NCI-H2081 (cell line): ENCODE results near the gene RBM25.
"Not testable (repeated sequence)": the region's sequence is repeated elsewhere in the genome, so short reads cannot be mapped to it uniquely, and the experiment has no call there.

Experiments used
- DNase-seq, 2 experiments: peaks; one replicate each; lab custom pipeline; 2025; lab: John Stamatoyannopoulos, UW

The RBM25 gene

DNA sequence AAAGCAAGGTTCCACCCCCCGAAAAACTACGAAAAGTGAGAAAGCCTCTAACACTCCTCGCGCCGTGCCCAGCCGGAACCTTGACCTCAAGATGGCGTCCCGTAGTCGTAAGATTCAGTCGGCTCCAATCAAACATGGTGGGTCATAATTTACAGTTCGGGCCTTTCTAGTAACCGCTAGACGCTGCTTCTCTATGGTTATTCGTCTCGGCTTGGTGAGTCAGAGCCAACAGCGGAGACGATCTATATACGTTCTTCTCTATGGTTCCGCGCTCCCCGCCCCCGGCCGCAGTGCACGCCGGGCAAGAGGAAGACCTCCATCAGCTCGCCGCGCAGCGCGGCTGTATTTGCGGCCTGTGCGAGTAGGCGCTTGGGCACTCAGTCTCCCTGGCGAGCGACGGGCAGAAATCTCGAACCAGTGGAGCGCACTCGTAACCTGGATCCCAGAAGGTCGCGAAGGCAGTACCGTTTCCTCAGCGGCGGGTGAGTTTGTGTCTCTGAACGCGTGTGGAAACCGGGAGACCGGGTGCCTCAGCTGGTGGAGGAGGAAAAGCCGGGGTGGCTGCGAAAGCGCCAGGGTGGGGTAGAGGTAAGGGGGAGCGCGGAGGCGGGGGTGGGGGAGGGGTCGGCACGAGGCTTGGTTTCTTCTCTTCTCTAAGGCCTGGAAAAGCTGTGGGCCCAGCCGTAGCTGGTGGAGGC, at the start of gene RBM25:
Gene RBM25 (plus strand): TSS at position 311 of the 698 bp plus-strand sequence. CDS start 13,108 bp downstream, outside the sequence.
- DNase-seq = peak; percentile 96 to 99

DNA sequence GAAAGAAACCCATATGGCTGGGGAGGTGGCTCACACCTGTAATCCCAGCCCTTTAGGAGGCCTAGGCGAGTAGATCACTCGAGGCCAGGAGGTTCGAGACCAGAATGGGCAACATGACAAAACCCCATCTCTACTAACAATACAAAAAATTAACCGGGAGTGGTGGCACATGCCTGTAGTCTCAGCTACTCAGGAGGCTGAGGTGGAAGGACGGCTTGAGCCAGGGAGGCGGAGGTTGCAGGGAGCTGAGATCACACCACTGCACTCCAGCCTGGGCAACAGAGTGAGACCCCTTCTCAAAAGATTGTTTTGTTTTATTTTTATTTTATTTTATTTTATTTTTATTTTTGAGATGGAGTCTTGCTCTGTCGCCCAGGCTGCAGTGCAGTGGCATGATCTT, 47.1 kb upstream of the RBM25 start:
- not testable (repeated sequence) for DNase-seq

DNA sequence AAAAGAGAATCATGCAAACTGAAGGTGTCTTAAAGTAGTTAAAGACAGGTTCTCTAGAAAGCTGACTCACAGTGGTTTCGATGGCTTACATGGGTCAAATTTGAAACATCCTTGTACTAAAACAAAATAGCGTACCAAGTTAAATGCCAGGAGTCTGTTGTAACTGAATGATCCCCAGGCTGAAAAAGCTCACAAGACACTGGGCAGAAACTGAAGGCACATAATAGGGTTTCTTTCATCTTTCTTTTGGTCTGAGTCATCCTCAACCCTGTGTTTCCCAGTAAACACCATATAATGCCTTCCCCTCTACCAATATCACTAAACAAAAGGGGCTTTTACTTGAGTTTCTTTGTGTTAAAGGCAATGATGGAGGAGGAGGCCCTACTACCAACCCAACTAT, 44.2 kb upstream of the RBM25 start:
- DNase-seq = no peak

DNA sequence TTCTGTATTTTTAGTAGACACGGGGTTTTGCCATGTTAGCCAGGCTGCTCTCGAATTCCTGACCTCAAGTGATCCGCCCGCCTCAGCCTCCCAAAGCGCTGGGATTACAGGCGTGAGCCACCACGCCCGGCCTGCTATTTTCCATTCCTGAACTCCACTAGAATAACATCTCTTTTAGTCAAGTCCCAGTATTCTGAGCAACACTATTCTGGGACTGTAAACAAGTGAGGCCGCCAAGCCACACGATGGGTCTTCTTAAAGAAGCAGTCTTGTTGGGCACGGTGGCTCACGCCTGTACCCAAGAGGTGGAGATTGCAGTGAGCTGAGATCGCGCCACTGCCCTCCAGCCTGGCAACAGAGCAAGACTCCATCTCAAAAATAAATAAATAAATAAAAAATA, 42.8 kb upstream of the RBM25 start:
- DNase-seq = not testable (repeated sequence)

DNA sequence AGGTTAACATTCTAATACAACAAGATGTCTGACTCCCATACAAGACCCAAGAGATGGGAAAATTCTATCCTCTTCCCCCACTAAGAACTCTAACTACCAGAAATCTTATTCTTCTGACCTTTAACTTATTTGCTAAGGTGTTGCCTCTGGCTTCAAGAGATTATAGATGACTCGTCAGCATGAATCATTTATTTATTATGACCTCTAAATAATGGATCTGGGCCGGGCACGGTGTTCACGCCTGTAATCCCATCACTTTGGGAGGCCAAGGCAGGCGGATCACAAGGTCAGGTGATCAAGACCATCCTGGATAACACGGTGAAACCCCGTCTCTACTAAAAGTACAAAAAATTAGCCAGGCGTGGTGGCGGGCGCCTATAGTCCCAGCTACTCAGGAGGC, 42.3 kb upstream of the RBM25 start:
- DNase-seq = not testable (repeated sequence)

DNA sequence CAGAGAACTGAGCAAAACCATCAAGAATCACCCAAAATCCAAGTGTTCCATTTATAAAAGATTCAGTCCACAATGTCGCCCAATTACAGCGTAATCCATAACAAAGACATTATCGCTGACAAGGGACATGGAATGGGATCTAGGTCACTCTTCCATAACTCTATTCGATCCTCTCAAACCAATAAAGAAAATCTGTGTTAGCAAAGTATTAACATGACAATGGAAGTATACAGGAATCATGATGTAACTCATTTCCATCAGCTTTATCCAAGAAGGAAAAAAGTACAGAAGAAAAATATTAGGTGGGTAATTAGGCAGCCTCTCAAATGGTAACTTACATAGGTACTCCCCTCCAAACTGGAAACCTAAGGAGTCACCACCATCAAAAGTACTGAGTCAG, 36.3 kb upstream of the RBM25 start:
- no peak for DNase-seq

DNA sequence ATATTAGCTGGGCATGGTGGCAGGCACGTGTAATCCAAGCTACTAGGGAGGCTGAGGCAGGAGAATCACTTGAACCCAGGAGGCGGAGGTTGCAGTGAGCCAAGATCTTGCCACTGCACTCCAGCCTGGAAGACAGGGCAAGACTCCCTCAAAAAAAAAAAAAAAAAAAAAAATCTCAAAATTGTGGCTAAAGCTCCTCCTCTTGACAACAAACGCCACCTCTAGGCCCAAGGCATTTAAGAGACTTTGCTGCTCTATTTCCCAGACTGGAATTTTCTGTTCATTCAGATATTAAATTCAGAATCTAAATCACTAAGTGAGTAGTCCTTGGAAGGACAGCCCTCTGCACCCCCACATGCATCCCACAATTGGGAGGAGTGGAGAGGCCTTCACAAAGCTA, 32.8 kb upstream of the RBM25 start:
- DNase-seq = no peak

DNA sequence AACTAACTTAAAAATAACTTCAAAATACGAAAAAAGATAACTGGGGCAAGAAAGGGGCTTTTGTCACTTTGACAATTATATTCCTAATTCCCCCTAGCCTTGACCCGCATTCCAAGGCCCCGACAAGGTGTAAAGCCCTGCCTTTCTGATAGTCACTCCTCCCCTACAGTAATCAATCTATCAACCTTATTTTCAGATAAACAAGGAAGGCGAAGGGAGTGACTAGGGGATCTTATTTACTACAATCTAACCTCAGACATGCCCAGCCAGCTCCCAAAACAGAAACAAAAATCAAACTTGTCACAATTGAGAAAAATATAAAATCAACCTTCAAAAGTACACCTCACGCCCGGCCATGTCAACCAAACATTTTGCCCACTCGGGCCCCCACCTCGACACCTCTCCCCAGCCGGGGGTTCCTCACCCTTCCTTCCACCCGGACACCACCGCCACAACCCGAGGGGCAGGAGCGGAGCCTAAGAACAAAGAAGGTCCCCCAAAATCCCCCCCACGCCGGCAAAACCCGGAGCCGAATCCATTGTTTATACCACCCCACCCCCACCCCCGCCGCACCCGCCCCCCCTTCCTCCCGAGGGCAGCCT, 32.0 kb upstream of the RBM25 start:
- no peak for DNase-seq

DNA sequence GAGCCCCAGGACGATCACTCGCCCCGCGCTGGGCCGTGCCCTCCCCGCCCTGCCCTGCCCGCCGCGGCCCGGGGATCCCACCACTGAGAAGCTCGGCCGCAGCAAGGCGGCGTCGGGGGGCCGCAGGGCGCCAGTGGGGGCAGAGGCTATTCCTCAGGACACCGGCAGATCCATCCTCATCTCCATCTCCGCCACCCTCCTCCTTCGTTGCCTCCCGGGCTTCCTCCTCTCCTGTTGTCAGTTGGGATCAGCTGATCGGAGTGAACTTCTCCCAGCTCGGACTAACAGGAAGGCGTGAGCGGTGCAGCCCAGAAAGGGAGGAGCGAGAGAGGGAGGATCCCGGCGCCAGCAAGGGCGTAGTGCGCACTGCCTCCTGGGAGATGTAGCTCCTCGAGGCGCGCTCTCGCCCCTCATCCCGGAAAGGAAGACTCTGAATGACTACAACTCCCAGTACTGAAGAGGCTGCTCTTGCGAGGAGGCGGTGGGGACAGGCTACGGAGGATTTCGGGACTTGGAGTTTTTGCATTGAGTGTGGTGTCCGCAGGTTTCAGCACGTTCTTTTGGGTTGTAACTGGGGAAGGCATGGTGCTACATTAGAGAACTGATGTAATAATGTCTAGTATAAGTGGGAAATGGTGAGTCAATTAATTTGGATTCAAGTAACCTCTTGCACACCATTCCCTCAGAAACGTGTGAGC, 31.3 kb upstream of the RBM25 start, which contains the start of gene ZFYVE1:
Gene ZFYVE1 (minus strand): TSS at position 262 of the 698 bp plus-strand sequence. CDS start 2,598 bp downstream, outside the sequence.
- peak; percentile 96 to 98 for DNase-seq

DNA sequence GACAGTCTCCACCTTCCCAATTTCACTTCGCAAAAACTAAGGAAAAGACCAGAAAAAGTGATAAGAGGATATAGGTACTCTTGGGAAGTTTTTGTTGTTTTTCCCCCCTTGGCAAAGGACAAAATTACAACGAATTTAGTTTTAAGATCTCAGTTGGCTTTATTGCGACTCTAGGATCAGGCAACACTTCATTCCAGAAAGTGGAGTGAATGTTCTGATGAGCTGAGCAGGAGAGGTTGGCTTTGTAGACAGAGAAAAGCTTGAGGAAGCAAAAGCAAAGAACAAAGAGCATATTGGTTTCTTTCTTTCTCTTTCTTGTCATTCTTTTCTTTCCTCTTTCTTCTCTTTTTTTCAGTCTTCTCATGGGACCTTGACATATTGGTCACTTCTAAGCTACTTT, 30.8 kb upstream of the RBM25 start:
- no peak for DNase-seq

DNA sequence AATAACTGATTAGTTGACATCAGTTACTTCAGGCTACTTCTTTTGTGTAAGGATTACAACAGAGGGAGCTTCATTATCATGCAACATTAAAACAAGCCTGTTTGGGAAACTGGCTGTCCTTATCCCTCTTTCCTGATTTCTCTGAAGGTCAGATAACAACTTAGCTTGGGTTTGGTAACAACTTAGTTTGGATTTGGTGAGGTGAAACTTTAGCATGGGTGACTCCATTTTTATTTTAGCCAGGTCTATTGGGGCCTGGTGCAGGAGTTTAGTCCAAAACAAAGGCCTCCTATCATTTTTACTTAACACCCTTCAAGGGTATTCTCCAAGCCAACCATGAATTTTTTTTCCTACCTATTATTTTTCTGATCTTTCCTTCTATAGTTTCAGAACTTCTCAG, 30.4 kb upstream of the RBM25 start:
- no peak for DNase-seq

DNA sequence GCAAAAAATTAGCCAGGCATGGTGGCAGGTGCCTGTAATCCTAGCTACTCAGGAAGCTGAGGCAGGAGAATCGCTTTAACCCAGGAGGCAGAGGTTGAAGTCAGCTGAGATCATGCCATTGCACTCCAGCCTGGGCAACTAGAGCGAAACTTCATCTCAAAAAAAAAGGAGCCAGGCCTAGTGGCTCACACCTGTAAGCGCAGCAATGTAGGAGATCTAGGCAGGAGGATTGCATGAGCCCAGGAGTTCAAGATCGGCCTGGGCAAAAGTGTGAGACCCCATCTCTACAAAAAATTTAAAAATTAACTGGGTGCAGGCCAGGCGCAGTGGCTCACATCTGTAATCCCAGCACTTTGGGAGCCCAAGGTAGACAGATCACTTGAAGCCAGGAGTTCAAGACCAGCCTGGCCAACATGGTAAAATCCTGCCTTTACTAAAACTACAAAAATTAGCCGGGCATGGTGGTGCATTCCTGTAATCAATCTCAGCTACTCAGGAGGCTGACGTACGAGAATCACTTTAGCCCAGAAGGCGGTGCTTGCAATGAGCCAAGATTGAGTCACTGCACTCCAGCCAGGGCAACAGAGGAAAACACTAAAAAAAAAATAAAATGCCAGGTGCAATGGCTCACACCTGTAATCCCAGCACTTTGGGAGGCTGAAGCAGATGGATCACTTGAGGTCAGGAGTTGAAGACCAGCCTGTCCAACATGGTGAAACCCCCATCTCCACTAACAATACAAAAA, 21.5 kb upstream of the RBM25 start:
- DNase-seq = not testable (repeated sequence)

DNA sequence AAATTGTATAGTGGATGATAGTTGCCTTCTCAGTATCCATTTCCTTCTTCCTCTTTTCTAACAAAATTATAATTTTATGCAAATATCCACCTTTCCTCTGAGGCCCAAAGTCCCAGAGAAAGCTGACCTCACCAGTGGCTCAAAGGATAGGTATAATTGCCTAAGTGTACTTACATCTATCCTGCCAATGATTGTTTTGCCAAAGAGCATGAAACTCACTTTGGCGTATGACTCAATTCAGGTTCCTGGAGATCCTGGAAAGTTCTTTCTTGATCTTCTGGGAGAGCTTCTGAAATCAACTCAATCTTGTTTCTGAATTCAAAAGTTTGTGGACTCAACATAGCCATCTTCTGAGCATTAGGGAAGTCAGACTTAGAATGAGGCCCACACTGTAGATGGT, 10.5 kb upstream of the RBM25 start:
- DNase-seq = no peak

DNA sequence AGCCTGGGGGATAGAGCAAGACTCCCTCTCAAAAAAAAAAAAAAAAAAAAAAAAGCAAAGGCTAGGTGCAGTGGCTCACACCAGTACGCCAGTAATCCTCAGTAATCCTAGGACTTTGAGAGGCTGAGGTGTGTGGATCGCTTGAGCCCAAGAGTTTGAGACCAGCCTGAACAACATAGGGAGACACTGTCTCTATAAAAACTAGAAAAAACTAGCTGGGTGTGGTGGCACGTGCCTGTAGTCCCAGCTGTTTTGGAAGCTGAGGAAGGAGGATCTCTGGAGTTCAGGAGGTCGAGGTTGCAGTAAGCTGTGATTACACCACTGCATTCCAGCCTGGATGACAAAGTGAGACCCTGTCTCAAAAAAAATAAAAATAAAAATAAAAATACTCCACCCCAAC, 8.9 kb upstream of the RBM25 start:
- DNase-seq = no peak

DNA sequence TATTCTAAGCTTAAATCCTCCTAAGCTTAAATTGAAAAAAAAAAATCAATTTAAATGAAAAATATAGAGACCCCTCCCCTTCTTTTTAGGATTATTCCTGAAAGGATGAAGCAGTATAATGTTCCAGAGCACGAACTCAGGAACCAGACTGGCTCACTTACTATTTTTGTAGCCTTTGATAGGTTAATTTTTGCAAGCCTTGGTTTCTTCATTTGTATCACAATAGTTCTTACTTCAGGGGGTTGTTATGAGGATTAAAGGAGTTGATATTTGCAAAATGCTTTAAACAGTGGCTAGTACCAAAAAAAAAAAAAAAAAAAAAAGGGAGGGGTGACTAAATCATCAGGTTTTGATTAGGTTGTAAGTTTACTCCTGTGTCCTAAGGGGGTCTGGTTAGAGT, 3.1 kb upstream of the RBM25 start:
- DNase-seq = no peak

DNA sequence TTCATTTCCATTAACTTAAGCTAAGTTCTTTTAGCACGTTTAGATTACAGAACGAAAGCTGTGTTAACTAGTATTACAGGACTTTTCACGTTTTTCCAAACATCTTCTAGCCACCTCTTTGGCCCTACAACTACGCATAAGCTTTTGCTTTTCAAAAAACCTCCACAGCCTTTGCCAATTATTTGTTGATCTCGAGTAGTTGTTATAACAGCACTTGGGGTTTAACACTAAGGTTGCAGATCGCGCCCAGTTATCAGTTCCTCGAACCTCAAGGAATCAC, 450 bp upstream of the RBM25 start:
- no peak for DNase-seq

DNA sequence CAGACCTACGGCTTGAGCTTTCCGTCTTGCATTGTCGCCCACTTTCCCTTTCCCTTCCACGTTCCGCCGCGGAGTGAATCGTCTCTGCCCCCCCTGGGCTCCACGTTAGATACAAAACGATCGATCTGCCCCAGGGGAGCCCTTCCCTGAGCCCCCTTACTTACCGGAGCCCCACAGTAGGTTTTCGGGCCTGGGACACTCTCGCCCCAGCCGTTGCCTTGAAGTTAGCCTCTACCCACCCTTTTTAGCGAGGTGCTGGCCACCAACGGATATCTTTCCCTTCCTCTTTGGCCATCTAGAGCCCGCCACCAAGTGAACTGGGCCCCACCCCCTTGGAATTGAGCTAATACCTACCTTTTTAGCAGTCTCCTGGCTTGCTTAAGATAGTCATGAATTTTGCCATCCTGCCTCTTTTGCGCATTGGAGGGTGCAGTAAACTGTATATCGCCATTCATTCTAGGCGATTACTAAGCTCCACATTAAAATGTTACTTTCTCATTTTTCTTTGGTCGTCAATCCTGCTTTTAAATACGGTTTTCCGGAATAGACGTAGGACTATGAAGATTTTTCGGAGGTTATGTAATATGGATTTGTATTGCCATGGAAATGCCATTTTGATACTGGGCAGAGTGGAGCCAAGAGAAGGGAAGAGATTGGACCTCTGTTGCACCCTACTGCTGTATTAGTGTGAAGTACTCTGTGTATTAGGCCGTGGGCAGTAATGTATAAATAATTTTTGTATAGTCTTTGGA, 764 bp downstream of the RBM25 start:
- peak in 1 of 2 experiments; percentile 27 for DNase-seq

DNA sequence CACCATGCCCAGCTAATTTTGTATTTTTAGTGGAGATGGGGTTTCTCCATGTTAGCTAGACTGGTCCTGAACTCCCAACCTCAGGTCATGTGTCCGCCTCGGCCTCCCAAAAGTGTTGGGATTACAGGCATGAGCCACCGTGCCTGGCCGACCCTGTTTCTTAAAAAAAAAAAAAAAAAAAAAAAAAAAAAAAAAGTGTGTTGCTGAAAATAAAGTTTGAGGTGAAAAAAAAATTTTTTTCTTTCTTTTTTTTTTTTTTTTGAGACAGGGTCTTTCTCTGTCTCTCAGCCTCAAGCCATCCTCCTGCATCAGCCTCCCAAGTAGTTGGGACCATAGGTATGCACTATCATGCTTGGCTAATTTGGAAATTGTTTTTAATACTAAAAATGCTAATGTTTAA, 11.3 kb downstream of the RBM25 start:
- no peak for DNase-seq

DNA sequence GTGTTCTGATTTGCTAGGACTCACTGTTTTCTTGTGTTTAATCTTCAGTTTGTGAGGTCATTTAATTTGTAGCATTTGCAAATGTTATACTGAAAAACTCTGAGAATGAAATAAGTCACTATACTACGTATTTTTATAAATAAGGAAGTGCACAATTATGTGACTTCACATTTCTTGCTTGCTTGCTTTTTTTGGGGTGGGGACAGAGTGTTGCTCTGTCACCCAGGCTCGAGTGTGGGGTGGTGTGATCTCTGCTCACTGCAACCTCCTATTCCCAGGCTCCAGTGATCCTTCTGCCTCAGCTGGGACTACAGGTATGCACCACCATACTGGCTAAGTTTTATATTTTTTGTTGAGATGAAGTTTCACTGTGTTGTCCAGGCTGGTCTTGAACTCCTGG, 32.7 kb downstream of the RBM25 start:
- no peak for DNase-seq

DNA sequence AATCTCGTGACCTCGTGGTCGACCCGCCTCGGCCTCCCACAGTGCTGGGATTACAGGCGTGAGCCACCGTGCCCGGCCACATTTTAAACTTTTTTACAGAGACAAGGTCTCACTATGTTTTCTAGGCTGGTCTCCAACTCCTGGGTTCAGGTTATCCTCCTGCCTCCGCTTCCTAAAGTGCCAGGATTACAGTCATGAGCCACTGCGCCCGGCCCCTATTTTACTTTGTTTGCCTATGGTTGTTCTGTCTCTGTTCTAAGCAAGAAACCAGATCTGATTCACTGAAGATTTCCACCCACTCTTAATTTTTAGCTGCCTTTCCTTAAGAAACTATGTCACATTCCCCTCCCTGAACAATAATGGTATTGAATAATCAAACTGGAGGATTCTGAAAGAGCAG, 39.1 kb downstream of the RBM25 start:
- no peak for DNase-seq

DNA sequence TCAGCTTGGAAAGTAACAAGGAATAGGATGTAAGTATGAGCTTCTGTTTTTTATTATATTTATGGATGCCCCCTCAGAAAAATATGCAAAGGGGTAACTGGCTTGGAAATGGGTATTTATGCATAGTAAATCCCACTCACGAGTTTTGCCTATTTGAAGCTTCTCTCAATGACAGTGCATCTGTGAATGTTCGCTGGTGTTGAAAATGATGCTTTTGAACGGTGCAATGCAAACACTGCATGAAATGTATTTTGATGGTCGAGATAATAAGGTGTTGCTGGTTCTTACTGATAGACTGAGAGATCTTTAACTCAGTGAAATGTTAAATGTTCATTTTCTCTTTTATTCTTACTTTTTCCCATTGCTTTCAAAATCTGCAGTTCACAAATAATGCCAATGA, 42.0 kb downstream of the RBM25 start:
- DNase-seq = no peak
